IMR-90 (cell line): ENCODE measurements around the gene KCNQ1. TPM values are rescaled to one million over a fixed set of nuclear protein-coding genes. Genes with fewer than 3 reads are reported as not detected.

Experiments used
- ATAC-seq: fragments of 200-7000 bp; cut with Tn5 transposase; 2 replicates; pipeline ENCODE4 v1.9.1; 2020; ENCODE audit warnings: low read depth, mild to moderate bottlenecking, moderate library complexity
- BruUV-seq: library from RNA; stranded (reverse); fragments of 400-500 nt; replicated peaks from 2 replicates; lab custom pipeline; 2021; lab: Mats Ljungman, UMichigan
- CTCF ChIA-PET: fragments of 300-600 bp; formaldehyde crosslinking; extraction: SDS; loops from one replicate; lab custom pipeline; 2021; ENCODE audit warnings: antibody characterized with exemption; lab: Yijun Ruan, JAX
- POLR2A ChIA-PET: fragments of 300-600 bp; sonication (Branson Sonifier 250); formaldehyde crosslinking; loops from one replicate; lab custom pipeline; 2022; ENCODE audit warnings: antibody characterized with exemption; ENCODE audit not compliant: unreplicated experiment; lab: Charles Lee
- DNase-seq: peaks from one replicate; pipeline ENCODE4 v3.0.0; 2013
- H2AFZ ChIP-seq: replicated peaks from 2 replicates; pipeline ENCODE3; 2013; ENCODE audit warnings: low read length, mild to moderate bottlenecking; ENCODE audit not compliant: poor library complexity
- H2AK5ac ChIP-seq: 2 replicates; pipeline ENCODE4 v1.6.1; 2013; ENCODE audit warnings: low read depth, low read length, inconsistent platforms
- H2AK9ac ChIP-seq: replicated peaks from 2 replicates; pipeline ENCODE3; 2013; ENCODE audit warnings: mild to moderate bottlenecking, low read depth, low read length, moderate library complexity; ENCODE audit not compliant: poor library complexity
- H2BK120ac ChIP-seq: 2 replicates; pipeline ENCODE4 v1.6.1; 2013; ENCODE audit warnings: low read depth, low read length, inconsistent platforms
- H2BK15ac ChIP-seq: 3 replicates; pipeline ENCODE4 v1.6.1; 2013; ENCODE audit warnings: low read depth, low read length, inconsistent platforms
- H2BK20ac ChIP-seq: 2 replicates; pipeline ENCODE4 v1.6.1; 2013; ENCODE audit warnings: low read depth, mild to moderate bottlenecking, inconsistent platforms, low read length, moderate library complexity
- H2BK5ac ChIP-seq: 2 replicates; pipeline ENCODE4 v1.6.1; 2013; ENCODE audit warnings: mild to moderate bottlenecking, low read depth, low read length, inconsistent platforms; ENCODE audit not compliant: poor library complexity, severe bottlenecking
- H3K14ac ChIP-seq: replicated peaks from 2 replicates; pipeline ENCODE4 v1.6.1; 2013; ENCODE audit warnings: low read depth, low read length, inconsistent platforms
- H3K18ac ChIP-seq: 2 replicates; pipeline ENCODE4 v1.6.1; 2013; ENCODE audit warnings: low read depth, low read length, control low read depth
- H3K23ac ChIP-seq: 2 replicates; pipeline ENCODE4 v1.6.1; 2013; ENCODE audit warnings: low read depth, low read length, inconsistent platforms
- H3K27ac ChIP-seq: 2 replicates; pipeline ENCODE4 v1.5.1; 2013; ENCODE audit warnings: mild to moderate bottlenecking, control low read depth, low read length; ENCODE audit not compliant: insufficient read depth
- H3K27me3 ChIP-seq: 2 replicates; pipeline ENCODE4 v1.6.1; 2013; ENCODE audit warnings: low read length; ENCODE audit not compliant: control insufficient read depth, insufficient read depth
- H3K36me3 ChIP-seq: 2 replicates; pipeline ENCODE4 v1.6.1; 2013; ENCODE audit warnings: low read length, mixed read lengths; ENCODE audit not compliant: control insufficient read depth, insufficient read depth
- H3K4ac ChIP-seq: 2 replicates; pipeline ENCODE4 v1.6.1; 2013; ENCODE audit warnings: low read depth, low read length, inconsistent platforms
- H3K4me1 ChIP-seq: 2 replicates; pipeline ENCODE4 v1.6.1; 2013; ENCODE audit warnings: low read length, mixed read lengths; ENCODE audit not compliant: control insufficient read depth, insufficient read depth
- H3K4me2 ChIP-seq: 2 replicates; pipeline ENCODE4 v1.6.1; 2013; ENCODE audit warnings: low read depth, mild to moderate bottlenecking, control low read depth, low read length, moderate library complexity
- H3K4me3 ChIP-seq: 2 replicates; pipeline ENCODE4 v1.5.1; 2013; ENCODE audit warnings: low read depth, mild to moderate bottlenecking, control low read depth, low read length, moderate library complexity; ENCODE audit not compliant: insufficient read depth
- H3K56ac ChIP-seq: 2 replicates; pipeline ENCODE4 v1.6.1; 2013; ENCODE audit warnings: low read length, inconsistent platforms; ENCODE audit not compliant: insufficient read depth; ENCODE audit errors: extremely low read depth
- H3K79me1 ChIP-seq, 2 experiments: 2 replicates each; pipeline ENCODE4 v1.6.1; 2013; ENCODE audit warnings: low read length in 2 of 2, inconsistent platforms in 1 of 2, low read depth in 1 of 2
- H3K9ac ChIP-seq: 2 replicates; pipeline ENCODE4 v1.6.1; 2013; ENCODE audit warnings: low read depth, low read length, control low read depth
- H3K9me1 ChIP-seq: 2 replicates; pipeline ENCODE4 v1.6.1; 2013; ENCODE audit warnings: low read length, inconsistent platforms; ENCODE audit not compliant: insufficient read depth
- H3K9me3 ChIP-seq: 2 replicates; pipeline ENCODE4 v1.6.1; 2013; ENCODE audit warnings: low read length; ENCODE audit not compliant: control insufficient read depth, insufficient read depth
- H4K20me1 ChIP-seq: 2 replicates; pipeline ENCODE4 v1.6.1; 2013; ENCODE audit warnings: low read length, inconsistent platforms; ENCODE audit not compliant: insufficient read depth
- H4K5ac ChIP-seq: 2 replicates; pipeline ENCODE4 v1.6.1; 2013; ENCODE audit warnings: mild to moderate bottlenecking, low read depth, low read length, control low read depth
- H4K8ac ChIP-seq, 2 experiments: 2 replicates each; pipeline ENCODE4 v1.6.1; 2013; ENCODE audit warnings: low read depth in 2 of 2, low read length in 2 of 2, control low read depth in 1 of 2, inconsistent platforms in 1 of 2
- H4K91ac ChIP-seq: 2 replicates; pipeline ENCODE4 v1.6.1; 2013; ENCODE audit warnings: low read depth, low read length, inconsistent platforms; ENCODE audit not compliant: insufficient read depth
- BHLHE40 ChIP-seq: fragments of 150-350 bp; IDR thresholded peaks from 2 replicates; pipeline ENCODE4 v1.6.1; 2016; ENCODE audit warnings: mild to moderate bottlenecking, low read depth, low read length
- CEBPB ChIP-seq: IDR thresholded peaks from 2 replicates; pipeline ENCODE4 v1.6.1; 2012; ENCODE audit warnings: low read depth, low read length, improper control_type of control experiment
- CHD1 ChIP-seq: IDR thresholded peaks from 2 replicates; pipeline ENCODE4 v1.6.1; 2012; ENCODE audit warnings: low read depth, low read length, improper control_type of control experiment
- FOS ChIP-seq: fragments of 150-350 bp; IDR thresholded peaks from 2 replicates; pipeline ENCODE4 v1.6.1; 2016; ENCODE audit warnings: low read depth, low read length
- MAFK ChIP-seq: IDR thresholded peaks from 2 replicates; pipeline ENCODE4 v1.6.1; 2012; ENCODE audit warnings: low read depth, low read length, improper control_type of control experiment
- MAZ ChIP-seq: IDR thresholded peaks from 2 replicates; pipeline ENCODE4 v1.6.1; 2012; ENCODE audit warnings: low read depth, mild to moderate bottlenecking, low read length, improper control_type of control experiment, moderate library complexity, borderline replicate concordance
- MXI1 ChIP-seq: IDR thresholded peaks from 2 replicates; pipeline ENCODE4 v1.6.1; 2012; ENCODE audit warnings: low read depth, mild to moderate bottlenecking, low read length, moderate library complexity, borderline replicate concordance
- NFE2L2 ChIP-seq: fragments of 150-350 bp; IDR thresholded peaks from 2 replicates; pipeline ENCODE4 v1.6.1; 2016; ENCODE audit warnings: low read depth, mild to moderate bottlenecking, low read length
- POLR2A ChIP-seq: IDR thresholded peaks from 2 replicates; pipeline ENCODE4 v1.6.1; 2012; ENCODE audit warnings: mild to moderate bottlenecking, low read depth, low read length
- RAD21 ChIP-seq: IDR thresholded peaks from 2 replicates; pipeline ENCODE4 v1.6.1; 2012; ENCODE audit warnings: low read length, improper control_type of control experiment
- RCOR1 ChIP-seq: IDR thresholded peaks from 2 replicates; pipeline ENCODE4 v1.6.1; 2012; ENCODE audit warnings: mild to moderate bottlenecking, low read length, improper control_type of control experiment; ENCODE audit not compliant: insufficient replicate concordance
- RFX5 ChIP-seq: IDR thresholded peaks from 2 replicates; pipeline ENCODE4 v1.8.0; 2012; ENCODE audit warnings: low read depth, mild to moderate bottlenecking, low read length, moderate library complexity
- SMC3 ChIP-seq: fragments of 150-350 bp; IDR thresholded peaks from 2 replicates; pipeline ENCODE4 v1.6.1; 2016; ENCODE audit warnings: low read depth, mild to moderate bottlenecking, antibody characterized with exemption, low read length, moderate library complexity
- WGBS, 2 experiments: methylation state at CpG; one replicate each; pipeline versions ENCODE4 v1.1.5 to v1.1.7; 2013; ENCODE audit warnings: missing lambda C conversion rate in 2 of 2; ENCODE audit not compliant: insufficient read length in 1 of 2; ENCODE audit errors: extremely low coverage in 2 of 2; 5-methylcytosine and 5-hydroxymethylcytosine counted together
- dilution Hi-C: fragments of 300-500 bp; cut with HindIII; formaldehyde crosslinking; loops from one replicate; pipeline ENCODE4 v1.14.3; 2018; ENCODE audit warnings: low sequenced_read_pairs; ENCODE audit not compliant: unreplicated experiment
- in situ Hi-C: fragments of 300-500 bp; cut with MboI; formaldehyde crosslinking; loops from 3 replicates; pipeline ENCODE4 v1.14.3; 2019; ENCODE audit warnings: low sequenced_read_pairs, inconsistent platforms, mixed read lengths
- intact Hi-C: fragments of 100-400 bp; cut with micrococcal nuclease; formaldehyde crosslinking; loops from 2 replicates; pipeline ENCODE4 v1.10.0; 2022
- polyA plus RNA-seq, 3 experiments: library from polyadenylated mRNA; depleted of rRNA; stranded (reverse); fragments of >200 nt; gene quantifications; 2 replicates each; pipeline ENCODE4 v1.2.3, GENCODE V29; 2012; ENCODE audit warnings: low replicate concordance in 1 of 3
- total RNA-seq: library from RNA; depleted of rRNA; stranded (reverse); fragments of >200 nt; gene quantifications from 2 replicates; pipeline ENCODE4 v1.2.3, GENCODE V29; 2012
- TF ChIP-seq, protein P1 (sequence below): fragments of 150-350 bp; IDR thresholded peaks from 2 replicates; pipeline ENCODE4 v1.6.1; 2017; ENCODE audit warnings: mild to moderate bottlenecking, antibody characterized with exemption, low read length, low read depth
- TF ChIP-seq, protein P2 (sequence below): conservative IDR thresholded peaks from 2 replicates; pipeline ENCODE4 v1.5.1; 2012; ENCODE audit warnings: mild to moderate bottlenecking, low read depth, low read length, improper control_type of control experiment

Gene KCNQ1
- total and polyA plus RNA-seq, 2 of the 4 experiments (the other 2 are of a cell fraction): 0.07 TPM; not detected in 1

DNA sequence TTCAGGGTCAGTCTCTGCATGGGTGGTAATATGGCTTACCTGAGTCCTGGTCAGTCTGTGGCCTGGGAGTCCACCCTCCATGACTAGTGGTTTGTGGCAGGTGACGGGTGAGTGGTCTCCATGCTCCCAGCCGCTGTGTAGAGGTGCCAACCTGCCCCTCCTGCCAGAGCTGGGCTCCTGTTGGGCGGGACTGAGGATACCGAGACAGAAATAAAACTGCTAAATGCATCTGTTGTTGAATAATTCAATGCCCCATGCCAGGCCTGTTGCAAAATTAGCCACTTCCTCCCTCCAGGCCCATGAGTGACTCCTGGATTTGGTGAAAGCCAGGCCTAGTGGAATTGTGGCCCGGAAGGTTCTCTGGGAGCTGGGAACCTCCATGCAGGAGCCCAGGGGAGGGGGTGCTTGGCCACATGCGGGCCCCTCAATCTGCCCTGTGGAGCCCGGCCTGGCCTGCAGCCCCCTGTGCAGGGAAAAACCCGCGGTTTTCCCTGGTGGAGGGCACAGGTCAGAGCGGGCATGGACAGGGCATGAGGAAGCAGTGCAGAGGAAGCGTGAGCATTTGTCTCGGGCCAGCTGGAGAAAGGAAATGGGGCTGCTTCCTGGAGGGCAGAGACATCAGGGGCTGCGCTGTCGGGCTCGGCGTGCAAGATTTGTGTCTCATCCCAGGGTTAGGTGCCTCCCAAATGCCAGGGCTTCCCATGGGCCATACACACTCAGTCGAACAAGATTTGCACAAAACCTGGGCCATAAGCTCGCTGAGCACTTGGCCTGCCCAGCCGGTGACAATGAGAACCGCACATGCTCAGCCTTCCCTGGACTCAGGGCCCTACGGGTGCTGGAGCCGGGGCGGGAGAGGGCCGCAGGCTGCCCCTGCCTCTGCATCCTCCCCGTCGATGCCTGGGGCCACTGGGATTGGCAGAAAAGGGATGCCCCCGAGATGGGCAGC, 66.9 kb downstream of the KCNQ1 start:
- no peak for DNase-seq
- H3K79me1 ChIP-seq: no peaks in the 10 kb centered on the region
- H4K20me1 ChIP-seq: no peaks in the 10 kb centered on the region
- no peak overlapping the region for H2BK15ac ChIP-seq
- H3K14ac ChIP-seq: no peak overlapping the region
- no peaks in the 10 kb centered on the region for H3K36me3 ChIP-seq
- peaks cover 52% of the 10 kb centered on the region for H3K27me3 ChIP-seq
- dilution Hi-C loops: no loop called here
- no peak overlapping the region for H4K8ac ChIP-seq
- ATAC-seq: no peak
- WGBS, 2 experiments: 75% methylated on average over 18 of the region's 27 CpGs; no CpG with 5 or more reads in 1 of the 2 experiments
- no peaks in the 10 kb centered on the region for H3K4me1 ChIP-seq
- no peak overlapping the region for H4K91ac ChIP-seq
- H2BK5ac ChIP-seq: no peak overlapping the region
- in situ Hi-C loops: loop anchor here (10.0 kb wide), 1 partner anchor 77 kb away; no protein-coding TSS in a partner anchor
- ChIA-PET CTCF (interaction anchor here (0.9 kb wide), 1 partner anchor 19 kb away, joined by 4 read pairs; no protein-coding TSS in a partner anchor), POLR2A (no interaction called here)
- H2AFZ ChIP-seq: no peak overlapping the region
- no peak overlapping the region for H4K5ac ChIP-seq
- H3K9me3 ChIP-seq: no peaks in the 10 kb centered on the region
- H3K23ac ChIP-seq: no peak overlapping the region
- no TSS peak for BruUV-seq
- no peak overlapping the region for H3K4ac ChIP-seq
- no peaks in the 10 kb centered on the region for H3K9me1 ChIP-seq
- H2AK9ac ChIP-seq: no peak overlapping the region
- no peak overlapping the region for H2BK120ac ChIP-seq
- H2BK20ac ChIP-seq: no peak overlapping the region
- intact Hi-C loops: no loop called here
- no peak overlapping the region for H3K4me3 ChIP-seq
- no peak overlapping the region for H3K4me2 ChIP-seq
- H3K56ac ChIP-seq: no peak overlapping the region
- no peak overlapping the region for H2AK5ac ChIP-seq
- H3K27ac ChIP-seq: no peak overlapping the region
- no peak overlapping the region for H3K18ac ChIP-seq
- no peak overlapping the region for H3K9ac ChIP-seq
- no peak for TF ChIP-seq NFE2L2
- TF ChIP-seq RFX5: no peak
- no peak for TF ChIP-seq FOS
- TF ChIP-seq CHD1: no peak
- TF ChIP-seq MAFK: no peak
- no peak for TF ChIP-seq SMC3
- TF ChIP-seq CEBPB: no peak
- TF ChIP-seq, protein P1, sequence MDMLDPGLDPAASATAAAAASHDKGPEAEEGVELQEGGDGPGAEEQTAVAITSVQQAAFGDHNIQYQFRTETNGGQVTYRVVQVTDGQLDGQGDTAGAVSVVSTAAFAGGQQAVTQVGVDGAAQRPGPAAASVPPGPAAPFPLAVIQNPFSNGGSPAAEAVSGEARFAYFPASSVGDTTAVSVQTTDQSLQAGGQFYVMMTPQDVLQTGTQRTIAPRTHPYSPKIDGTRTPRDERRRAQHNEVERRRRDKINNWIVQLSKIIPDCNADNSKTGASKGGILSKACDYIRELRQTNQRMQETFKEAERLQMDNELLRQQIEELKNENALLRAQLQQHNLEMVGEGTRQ: no peak
- TF ChIP-seq MXI1: no peak
- TF ChIP-seq BHLHE40: no peak
- TF ChIP-seq, protein P2, sequence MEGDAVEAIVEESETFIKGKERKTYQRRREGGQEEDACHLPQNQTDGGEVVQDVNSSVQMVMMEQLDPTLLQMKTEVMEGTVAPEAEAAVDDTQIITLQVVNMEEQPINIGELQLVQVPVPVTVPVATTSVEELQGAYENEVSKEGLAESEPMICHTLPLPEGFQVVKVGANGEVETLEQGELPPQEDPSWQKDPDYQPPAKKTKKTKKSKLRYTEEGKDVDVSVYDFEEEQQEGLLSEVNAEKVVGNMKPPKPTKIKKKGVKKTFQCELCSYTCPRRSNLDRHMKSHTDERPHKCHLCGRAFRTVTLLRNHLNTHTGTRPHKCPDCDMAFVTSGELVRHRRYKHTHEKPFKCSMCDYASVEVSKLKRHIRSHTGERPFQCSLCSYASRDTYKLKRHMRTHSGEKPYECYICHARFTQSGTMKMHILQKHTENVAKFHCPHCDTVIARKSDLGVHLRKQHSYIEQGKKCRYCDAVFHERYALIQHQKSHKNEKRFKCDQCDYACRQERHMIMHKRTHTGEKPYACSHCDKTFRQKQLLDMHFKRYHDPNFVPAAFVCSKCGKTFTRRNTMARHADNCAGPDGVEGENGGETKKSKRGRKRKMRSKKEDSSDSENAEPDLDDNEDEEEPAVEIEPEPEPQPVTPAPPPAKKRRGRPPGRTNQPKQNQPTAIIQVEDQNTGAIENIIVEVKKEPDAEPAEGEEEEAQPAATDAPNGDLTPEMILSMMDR: no peak
- no peak for TF ChIP-seq POLR2A
- TF ChIP-seq MAZ: no peak
- TF ChIP-seq RCOR1: no peak
- TF ChIP-seq RAD21: no peak
